IMR-90 (cell line): ENCODE measurements around the gene MIA2.

ENCODE experiments used
- CEBPB ChIP-seq: IDR thresholded peaks from 2 replicates; pipeline ENCODE4 v1.6.1; 2012; ENCODE audit warnings: low read depth, low read length, improper control_type of control experiment
- CTCF ChIP-seq: conservative IDR thresholded peaks from 2 replicates; pipeline ENCODE4 v1.5.1; 2012; ENCODE audit warnings: mild to moderate bottlenecking, low read depth, low read length, improper control_type of control experiment
- MAZ ChIP-seq: IDR thresholded peaks from 2 replicates; pipeline ENCODE4 v1.6.1; 2012; ENCODE audit warnings: low read depth, mild to moderate bottlenecking, low read length, improper control_type of control experiment, moderate library complexity, borderline replicate concordance
- POLR2A ChIP-seq: IDR thresholded peaks from 2 replicates; pipeline ENCODE4 v1.6.1; 2012; ENCODE audit warnings: mild to moderate bottlenecking, low read depth, low read length
- RAD21 ChIP-seq: IDR thresholded peaks from 2 replicates; pipeline ENCODE4 v1.6.1; 2012; ENCODE audit warnings: low read length, improper control_type of control experiment

DNA sequence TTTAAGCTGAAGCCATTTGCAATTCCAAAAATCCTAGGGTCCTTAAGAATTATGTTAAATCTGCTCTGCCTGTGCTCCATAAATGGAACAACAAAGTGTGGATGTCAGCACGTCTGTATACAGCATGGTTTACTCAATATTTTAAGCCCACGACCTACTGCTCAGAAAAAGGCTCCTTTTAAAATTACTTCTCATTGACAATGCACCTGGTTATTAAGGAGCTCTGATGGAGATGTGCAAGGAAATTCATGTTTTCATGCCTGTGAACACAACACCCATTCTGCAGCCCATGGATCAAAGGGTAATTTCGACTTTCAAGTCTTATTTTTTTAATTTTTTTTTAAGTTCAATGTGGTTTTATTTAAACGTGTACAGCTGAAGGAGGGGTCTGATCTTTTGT lies 150.5 kb downstream of the MIA2 start:
- TF ChIP-seq CEBPB (no peak), CTCF (no peak), POLR2A (no peak), RAD21 (no peak), MAZ (no peak)
